HG03066 (cell line): Measurements from ENCODE around the gene ZNF385A.
A peak's percentile ranks its signal among the peaks of the same experiment; 100 is the strongest.

ENCODE experiments used
- ATAC-seq: cut with Tn5 transposase; IDR thresholded peaks from one replicate; pipeline ENCODE4 v1.9.1; 2021; ENCODE audit warnings: low read depth; ENCODE audit not compliant: unreplicated experiment

The ZNF385A gene

GRCh38 chr12:54394281-54394719, 9.8 kb upstream of the ZNF385A start:
- no peak for ATAC-seq

GRCh38 chr12:54393743-54394142, 9.2 kb upstream of the ZNF385A start:
- no peak for ATAC-seq

GRCh38 chr12:54393207-54393609, 8.7 kb upstream of the ZNF385A start:
- no peak for ATAC-seq

- no peak for ATAC-seq
Observed at GRCh38 chr12:54392485-54393206, 8.1 kb upstream of the ZNF385A start.

- ATAC-seq = no peak
Observed at GRCh38 chr12:54390668-54391551, 6.4 kb upstream of the ZNF385A start.

GRCh38 chr12:54390176-54390667, 5.7 kb upstream of the ZNF385A start:
- ATAC-seq = no peak

GRCh38 chr12:54389607-54390175, 5.2 kb upstream of the ZNF385A start:
- no peak for ATAC-seq

- no peak for ATAC-seq
Observed at GRCh38 chr12:54389134-54389508, 4.6 kb upstream of the ZNF385A start.

- ATAC-seq = no peak
Observed at GRCh38 chr12:54388237-54389133, 4.0 kb upstream of the ZNF385A start.

GRCh38 chr12:54387114-54387467, 2.6 kb upstream of the ZNF385A start:
- no peak for ATAC-seq

GRCh38 chr12:54386403-54387113, 2.0 kb upstream of the ZNF385A start:
- ATAC-seq = no peak

- peak; percentile 68 for ATAC-seq
Observed at GRCh38 chr12:54385251-54385914, 850 bp upstream of the ZNF385A start.

GRCh38 chr12:54383041-54383609, 1.4 kb downstream of the ZNF385A start:
- ATAC-seq = no peak

- ATAC-seq = no peak
Observed at GRCh38 chr12:54381136-54381535, 3.4 kb downstream of the ZNF385A start.

GRCh38 chr12:54379398-54380201, 4.9 kb downstream of the ZNF385A start:
- peak; percentile 80 for ATAC-seq

- ATAC-seq = no peak
Observed at GRCh38 chr12:54378796-54379397, 5.6 kb downstream of the ZNF385A start.

GRCh38 chr12:54377797-54378515, 6.6 kb downstream of the ZNF385A start:
- no peak for ATAC-seq
